GM19438 (cell line): ENCODE results near the gene PPP6C.
"Not testable (repeated sequence)": the region's sequence is repeated elsewhere in the genome, so short reads cannot be mapped to it uniquely, and the experiment has no call there.

ENCODE experiments used
- ATAC-seq: cut with Tn5 transposase; IDR thresholded peaks from one replicate; pipeline ENCODE4 v1.9.1; 2021; ENCODE audit warnings: low read depth; ENCODE audit not compliant: unreplicated experiment

The PPP6C gene

DNA sequence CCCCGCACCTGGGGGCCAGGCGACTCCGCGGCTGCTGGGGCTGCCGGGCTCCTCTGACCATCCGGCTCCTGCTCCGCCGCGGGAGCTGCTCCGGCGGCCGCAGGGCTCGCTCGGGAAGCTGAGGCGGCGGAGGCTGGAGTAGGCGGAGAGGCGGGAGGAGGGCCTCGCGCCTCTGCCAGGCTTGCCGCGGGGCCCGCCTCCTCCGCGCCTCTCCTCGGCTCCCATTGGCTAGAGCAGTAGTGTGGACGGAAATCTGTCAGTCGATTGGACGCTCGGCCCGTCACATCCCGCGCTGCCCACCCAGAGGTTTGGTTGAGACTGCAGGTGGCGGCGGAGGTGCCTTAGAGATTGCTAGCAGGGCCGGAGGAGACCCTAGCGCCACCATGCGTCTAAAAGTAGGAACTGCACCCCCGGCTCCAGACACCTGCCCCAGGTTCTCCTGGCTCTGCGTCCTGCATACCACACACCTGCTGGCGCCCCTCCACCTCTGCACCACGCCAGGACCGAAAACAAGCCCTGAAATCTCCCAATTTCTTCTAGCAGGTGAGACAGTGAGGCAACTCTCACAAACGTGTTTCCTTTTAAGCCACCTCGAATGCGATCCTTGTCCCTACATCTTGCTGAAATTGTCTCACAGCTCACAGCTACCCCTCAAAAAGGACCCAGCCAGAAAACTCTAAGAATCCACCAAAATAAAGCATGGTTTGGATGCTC lies 46.1 kb downstream of the PPP6C start, which contains the start of gene SCAI:
TSS of gene SCAI (minus strand) at position 152 of the 714 bp plus-strand sequence. CDS start at position 61, 91 bp downstream.
- ATAC-seq, result peak; percentile 99

DNA sequence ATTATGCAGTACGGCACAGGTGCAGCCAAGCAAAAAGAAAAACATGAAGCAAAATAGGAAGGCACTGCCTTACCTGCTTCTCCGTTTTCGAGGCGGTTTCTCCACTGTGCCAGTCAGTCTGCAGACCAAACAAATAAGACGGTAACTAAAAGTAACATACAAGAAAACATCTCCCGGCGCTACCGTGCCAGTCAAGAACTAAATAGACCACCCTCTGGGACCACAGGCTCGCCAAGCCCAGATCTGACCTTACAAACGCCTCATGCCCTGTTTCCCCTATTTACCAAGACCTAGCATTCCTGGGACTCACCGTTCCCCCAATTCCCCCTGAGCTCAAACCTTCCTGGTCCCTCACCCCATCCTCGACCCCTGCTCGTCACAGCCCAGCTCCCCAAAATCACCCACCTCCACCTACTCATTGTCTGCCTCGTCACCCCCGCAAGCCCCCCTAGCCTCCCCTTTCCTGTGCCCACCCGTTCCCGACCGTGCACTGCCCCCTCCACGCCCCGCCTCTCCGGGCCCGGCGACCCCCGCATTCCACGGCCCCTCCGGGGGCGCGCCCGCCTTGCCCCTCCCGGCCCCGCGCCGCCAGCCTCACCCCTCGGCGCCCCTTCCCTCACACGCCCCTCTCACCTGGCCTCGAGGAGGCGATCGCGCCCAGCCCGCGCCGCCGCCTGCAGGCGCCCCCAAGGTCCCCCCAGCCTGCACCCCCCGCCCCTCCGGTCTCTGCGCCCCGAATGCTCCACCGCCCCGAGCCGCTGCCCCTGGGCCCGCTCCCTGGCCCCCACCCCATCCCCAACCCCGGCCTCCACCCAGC lies 46.8 kb downstream of the PPP6C start:
- no peak for ATAC-seq

DNA sequence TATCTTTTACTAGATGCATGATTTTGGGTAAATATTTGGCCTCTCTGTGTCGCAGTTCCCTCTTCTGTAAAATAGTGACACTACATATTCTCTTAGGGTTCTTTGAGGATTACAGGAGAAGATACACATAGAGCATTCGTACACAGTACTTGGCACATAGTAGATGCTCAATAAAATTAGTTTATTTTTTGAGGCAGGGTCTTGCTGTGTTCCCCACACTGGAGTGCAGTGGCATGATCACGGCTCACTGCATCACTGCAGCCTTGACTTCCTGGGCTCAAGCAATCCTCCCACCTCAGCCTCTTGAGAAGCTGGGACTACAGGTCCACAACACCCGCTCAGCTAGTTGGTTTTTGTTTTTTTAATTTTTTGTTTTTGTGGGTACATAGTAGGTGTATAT lies 47.9 kb downstream of the PPP6C start:
- no peak for ATAC-seq

DNA sequence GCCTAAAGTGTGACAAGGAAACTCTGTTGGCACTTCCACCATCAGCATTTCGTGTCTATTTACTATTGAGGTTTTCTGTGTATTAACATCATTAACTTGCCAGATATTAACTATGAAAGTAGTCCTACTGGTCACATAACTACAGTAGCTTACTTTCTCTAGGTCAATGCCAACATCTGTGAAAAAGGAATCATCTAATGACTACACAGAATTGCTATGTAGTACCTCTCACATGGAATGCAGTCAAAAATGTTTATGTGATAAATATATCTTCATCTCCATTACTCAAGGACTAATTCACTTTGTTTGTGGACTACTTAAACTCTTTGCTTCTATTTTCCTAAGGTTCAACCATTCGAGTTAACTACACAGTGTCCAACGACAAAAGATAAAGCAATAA lies 48.4 kb downstream of the PPP6C start:
- ATAC-seq, result no peak

DNA sequence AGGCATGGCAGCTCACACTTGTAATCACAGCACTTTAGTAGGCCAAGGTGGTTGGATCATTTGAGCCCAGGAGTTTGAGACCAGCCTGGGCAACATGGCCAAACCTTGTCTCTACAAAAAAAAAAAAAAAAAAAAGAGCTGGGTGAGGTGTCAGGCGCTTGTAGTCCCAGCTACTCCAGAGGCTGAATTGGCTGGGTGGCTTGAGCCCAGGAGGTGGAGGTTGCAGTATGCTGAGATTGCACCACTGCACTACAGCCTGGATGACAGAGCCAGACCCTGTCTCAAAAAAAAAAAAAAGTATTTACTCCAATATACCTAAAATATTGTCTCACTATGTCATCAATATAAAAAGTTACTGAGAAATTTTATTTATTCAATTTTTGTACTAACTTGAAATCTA lies 49.0 kb downstream of the PPP6C start:
- ATAC-seq, result no peak

DNA sequence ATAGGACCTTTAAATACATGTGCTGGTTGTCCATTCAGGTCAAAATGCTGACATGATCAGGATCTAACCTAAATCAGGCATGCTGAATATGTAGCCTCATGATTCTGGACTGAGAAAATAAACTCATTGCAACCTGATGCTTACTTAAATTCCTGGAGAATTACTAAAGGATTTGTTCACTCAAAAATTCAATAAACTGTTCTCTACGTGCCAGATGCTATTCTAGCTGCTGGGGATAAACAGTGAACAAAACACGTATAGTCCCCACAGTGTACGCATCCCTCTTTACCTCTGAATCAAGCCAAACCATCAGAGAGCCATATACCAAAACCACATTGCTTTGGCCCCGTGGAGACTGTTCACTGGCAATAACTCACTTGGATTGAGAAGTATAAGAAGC lies 52.4 kb downstream of the PPP6C start:
- no peak for ATAC-seq

DNA sequence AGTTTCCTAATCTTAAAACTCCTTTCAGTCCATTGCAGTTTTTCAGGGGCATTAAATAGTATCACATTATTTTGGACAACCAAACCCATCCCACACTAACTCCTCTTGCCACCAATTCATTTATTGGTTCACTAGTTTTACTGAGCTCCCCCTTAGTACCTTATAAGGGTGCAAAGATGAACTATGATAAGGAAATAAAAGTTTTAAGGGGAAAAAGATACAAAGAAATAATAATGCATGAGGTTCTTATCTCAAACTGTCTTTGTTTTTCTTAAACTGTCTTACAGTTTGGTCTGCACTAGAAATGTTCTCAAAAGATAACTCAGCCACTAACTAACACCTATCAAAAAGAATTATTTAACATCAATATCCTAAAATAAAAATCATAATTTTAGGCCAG lies 54.6 kb downstream of the PPP6C start:
- no peak for ATAC-seq

DNA sequence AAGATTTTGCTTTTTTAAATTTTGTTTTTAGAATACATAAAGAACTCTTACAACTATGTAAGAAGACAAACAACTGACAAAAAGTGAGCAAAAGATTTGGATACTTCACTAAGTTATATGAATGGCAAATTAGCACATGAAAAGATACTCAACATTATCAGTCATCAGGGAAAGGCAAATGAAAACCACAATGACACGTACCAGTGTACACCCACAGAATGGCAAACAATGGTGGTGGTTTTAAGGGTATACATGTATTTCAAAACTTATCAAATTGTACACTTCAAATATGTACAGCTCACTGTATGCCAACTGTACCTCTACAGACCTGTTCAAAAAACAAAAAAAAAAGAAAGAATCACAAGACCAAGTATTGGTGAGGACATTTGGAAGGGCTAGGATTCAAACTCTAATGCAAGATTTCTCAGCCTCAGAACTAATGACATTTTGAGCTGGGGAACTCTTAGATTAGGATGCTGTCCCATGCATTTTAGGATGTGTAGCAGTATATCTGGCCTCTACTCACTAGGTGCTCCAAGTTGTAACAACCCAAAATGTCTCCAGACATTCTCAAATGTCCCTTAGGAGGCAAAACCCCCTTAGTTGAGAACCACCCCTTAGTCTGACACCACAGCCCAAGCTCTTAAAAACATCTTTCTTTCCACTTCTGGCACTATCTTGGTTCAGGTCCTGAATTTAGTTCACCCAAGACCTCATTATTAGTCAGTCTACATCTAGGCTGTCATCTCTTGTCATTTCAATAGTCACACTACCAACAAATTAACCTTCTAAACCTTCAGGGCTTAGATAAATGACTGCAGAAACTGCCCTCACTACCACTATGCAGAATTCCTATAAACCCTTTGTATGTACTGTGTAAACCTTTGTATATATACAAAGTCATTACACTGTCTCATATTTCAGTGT lies 55.9 kb downstream of the PPP6C start:
- ATAC-seq, result no peak

DNA sequence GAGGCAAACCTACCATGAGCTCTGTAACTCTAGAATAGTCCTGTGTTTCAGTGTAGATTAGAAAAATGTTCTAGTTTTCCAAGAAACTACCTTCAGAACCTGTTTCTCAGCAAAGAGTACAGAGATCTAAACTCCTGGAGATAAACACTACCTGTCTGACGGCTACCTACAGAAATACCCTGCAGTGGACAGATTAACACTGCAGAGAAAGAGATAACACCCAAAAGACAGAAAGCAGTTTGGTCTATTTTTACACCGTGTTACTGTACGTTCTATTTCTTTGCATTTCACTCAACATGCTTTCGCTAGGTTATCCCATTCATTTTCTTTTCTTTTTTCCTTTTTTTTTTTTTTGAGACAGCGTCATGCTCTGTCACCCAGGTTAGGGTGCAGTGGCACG lies 57.8 kb downstream of the PPP6C start:
- no peak for ATAC-seq

DNA sequence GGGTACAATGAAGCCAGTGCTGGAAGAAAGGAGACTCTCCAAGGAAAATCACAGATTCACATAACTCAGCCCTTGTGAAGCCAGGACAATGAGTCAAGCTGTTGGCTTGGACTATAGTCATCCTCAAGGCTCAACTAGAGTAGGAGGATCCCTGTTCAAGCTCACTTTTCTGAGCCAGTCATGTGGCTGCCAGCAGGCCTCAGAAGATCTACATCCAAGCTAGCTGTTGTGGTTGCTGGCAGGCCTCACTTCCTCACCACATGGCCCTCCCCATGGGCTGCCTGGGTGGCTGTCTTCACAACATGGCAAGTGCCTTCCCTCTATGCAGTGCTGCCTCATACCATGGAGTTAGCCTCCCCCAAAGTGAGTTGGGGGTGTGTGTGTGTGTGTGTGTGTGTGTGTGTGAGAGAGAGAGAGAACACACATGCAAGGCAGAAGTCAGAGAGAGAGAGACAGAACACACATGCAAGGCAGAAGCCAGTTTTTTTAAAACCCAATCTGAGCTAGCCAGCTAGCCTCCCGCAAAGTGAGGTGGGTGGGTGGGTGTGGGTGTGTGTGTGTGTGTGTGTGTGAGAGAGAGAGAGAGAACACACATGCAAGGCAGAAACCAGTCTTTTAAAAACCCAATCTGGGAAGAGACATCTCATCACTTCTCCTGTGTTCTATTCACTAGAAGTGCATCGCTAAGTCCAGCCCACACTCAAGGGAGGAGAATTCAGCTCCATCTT lies 63.4 kb downstream of the PPP6C start:
- ATAC-seq, result peak; percentile 95

DNA sequence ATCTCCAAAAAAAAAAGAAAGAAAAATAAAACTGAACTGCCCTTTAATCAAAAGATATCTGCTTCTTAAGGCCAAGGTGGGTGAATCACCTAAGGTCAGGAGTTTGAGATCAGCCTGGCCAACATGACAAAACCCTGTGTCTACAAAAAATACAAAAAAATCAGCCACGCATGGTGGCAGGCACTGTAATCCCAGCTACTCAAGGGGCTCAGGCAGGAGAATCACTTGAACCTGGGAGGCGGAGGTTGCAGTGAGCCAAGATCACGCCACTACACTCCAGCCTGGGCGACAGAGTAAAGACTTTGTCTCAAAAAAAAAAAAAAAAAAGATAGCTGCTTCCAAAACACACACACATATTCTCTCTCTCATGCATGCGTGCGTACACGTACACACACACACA lies 64.1 kb downstream of the PPP6C start:
- ATAC-seq, result no peak

DNA sequence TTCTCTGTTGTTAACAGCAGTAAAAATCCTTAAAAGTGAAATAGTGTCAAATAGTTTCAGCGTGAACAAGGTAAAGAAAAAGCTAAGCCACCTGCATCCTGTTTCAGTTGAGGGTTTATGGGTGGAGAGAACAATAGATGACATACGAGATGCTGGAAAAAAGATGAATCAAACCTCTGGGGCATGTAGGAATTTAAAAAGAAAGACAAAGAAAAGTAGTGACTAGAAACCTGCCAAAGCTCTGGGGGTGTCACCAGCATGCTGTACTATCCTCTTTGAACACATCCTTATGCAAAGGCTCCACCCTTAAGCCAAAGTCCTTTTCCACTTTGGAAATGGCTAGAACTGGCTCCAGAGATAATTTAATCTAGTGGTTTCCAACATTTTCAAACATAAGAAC lies 68.5 kb downstream of the PPP6C start:
- no peak for ATAC-seq

DNA sequence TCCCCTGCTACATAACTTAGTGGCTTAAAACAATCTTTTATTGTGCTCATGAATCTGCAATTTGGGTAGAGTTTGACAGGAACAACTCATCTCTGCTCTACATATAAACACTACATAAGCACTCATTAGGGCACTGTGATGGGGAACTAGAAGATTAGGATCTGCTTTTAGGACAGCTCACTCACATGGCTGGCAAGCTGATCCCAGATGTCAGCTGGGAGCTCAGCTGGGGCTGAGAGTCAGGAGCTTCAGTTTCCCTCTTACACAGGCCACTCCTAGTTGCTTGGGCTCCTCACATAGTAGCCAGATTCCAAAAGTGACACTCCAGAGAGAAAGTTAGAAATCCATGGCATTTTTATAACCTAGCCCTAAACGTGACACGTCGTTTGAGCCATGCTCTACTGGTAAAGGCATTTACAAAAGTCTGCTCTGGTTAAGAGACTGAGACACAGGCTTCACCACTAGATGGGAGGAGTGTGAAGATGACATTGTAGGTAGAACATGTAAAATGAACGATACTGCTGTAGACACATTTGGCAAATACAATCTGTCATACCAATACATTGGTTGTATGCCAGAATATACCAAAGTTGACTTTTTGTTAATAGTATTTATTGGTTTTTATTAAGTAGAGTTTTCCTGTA lies 69.8 kb downstream of the PPP6C start:
- no peak for ATAC-seq

DNA sequence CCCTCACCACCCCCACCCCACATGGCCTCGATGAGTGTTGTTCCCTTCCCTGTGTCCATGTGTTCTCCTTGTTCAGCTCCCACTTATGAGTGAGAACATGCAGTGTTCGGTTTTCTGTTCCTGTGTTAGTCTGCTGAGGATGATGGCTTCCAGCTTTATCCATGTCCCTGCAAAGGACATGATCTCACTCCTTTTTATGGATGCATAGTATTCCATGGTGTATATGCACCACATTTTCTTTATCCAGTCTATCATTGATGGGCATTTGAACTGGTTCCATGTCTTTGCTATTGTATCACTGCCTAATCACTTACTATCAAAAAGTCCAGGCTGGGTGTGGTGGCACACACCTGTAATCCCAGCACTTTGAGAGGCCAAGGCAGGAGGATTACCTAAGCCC lies 70.9 kb downstream of the PPP6C start:
- ATAC-seq, result not testable (repeated sequence)

DNA sequence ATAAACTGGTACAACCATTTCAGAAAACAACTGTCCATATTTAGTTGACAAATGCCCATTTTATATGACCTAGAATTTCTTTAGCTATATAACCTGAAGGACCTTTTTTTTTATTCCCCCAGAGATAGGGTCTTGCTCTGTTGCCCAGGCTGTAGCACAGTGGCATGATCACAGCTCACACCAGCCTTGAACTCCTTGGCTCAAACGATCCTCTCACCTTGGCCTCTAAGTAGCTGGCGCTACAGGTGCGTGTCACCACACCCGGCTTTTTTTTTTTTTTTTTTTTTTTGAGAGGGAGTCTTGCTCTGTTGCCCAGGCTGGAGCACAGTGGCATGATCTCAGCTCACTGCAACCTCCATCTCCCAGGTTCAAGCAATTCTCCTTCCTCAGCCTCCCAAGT lies 75.1 kb downstream of the PPP6C start:
- ATAC-seq, result not testable (repeated sequence)

DNA sequence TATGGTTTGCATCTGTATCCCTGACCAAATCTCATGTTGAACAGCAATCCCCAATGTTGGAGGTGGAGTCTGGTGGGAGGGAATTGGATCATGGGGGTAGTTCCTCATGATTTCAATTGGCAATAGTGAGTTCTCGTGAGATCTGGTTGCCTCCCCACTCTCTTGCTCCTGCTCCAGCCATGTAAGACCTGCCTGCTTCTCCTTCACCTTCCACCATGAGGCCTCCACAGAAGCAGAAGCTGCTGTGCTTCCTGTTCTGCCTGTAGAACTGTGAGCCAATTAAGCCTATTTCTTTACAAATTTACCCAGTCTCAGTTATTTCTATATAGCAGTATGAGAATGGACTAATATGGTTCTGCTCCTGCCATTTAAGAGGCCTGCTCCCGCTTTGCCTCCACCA lies 79.1 kb downstream of the PPP6C start:
- no peak for ATAC-seq

DNA sequence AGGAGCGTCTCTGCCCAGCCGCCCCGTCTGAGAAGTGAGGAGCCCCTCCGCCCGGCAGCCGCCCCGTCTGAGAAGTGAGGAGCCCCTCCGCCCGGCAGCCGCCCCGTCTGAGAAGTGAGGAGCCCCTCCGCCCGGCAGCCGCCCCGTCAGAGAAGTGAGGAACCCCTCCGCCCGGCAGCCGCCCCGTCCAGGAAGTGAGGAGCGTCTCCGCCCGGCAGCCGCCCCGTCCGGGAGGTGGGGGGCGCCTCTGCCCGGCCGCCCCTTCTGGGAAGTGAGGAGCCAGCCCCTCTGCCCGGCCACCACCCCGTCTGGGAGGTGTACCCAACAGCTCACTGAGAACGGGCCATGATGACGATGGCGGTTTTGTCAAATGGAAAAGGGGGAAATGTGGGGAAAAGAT lies 81.1 kb downstream of the PPP6C start:
- not testable (repeated sequence) for ATAC-seq

DNA sequence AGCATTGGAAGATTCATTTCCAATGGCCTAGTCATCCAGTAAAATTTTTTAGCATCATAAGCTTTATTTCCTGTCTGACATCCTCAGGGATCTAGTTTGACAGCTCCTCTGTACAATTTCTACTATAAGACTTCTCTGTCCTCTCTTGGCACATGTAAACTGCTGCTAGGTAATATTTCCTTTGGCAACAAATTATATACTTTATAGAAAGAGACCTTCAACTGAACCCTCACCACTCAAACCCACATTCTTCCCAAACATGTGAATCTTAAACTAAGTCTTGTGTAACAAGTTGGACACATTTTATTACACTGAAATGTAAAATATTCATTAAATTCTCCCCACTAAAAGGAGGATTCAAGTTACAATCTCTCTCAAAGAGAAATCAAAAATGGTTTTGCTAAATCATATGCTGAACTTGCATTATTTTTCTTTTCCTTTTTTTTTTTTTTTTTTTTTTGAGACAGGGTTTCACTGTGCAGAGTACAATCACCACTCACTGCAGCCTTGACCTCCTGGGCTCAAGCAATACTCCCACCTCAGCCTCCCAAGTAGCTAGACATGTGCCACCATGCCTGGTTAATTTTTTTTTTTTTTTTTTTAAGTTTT lies 83.2 kb downstream of the PPP6C start:
- ATAC-seq, result no peak

DNA sequence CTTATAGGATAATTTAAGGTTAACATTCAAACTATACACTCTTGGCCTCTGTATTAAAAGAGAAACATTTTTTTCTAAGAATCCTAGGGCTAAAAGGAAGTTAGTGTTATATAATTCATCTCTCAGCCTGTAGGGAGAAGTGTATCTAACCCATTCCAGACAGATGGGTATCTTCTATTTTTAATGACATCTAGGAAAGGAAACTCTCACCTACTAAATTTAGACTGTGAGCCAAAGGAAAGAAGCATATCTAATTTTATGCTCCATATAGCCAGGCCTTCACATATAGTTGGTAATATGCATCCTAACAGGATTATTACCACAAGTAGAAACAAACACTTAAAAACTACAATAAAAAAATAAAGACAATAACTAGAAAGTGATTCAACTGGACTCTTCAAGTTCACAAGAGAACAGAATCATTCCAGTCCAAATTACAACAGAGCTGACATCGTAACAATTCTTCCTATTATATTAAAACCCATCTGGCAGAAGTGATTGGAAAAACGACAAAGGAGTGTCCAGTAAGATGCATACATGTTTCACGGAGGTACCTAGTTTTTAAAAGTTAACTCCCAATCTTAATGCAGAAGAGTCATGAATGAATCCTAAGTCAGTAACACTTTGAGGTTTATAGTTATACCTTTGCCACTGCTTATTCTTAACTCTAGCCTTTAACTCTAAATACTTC lies 85.7 kb downstream of the PPP6C start:
- ATAC-seq, result no peak
